Measurements from ENCODE around the gene CCDC47. TPM values are rescaled to one million over a fixed set of nuclear protein-coding genes. Genes with fewer than 3 reads are reported as not detected.

Gene CCDC47
- total and polyA plus RNA-seq, 2 of the 4 experiments (the other 2 are of a cell fraction) = 45.7 to 62.0 TPM

DNA sequence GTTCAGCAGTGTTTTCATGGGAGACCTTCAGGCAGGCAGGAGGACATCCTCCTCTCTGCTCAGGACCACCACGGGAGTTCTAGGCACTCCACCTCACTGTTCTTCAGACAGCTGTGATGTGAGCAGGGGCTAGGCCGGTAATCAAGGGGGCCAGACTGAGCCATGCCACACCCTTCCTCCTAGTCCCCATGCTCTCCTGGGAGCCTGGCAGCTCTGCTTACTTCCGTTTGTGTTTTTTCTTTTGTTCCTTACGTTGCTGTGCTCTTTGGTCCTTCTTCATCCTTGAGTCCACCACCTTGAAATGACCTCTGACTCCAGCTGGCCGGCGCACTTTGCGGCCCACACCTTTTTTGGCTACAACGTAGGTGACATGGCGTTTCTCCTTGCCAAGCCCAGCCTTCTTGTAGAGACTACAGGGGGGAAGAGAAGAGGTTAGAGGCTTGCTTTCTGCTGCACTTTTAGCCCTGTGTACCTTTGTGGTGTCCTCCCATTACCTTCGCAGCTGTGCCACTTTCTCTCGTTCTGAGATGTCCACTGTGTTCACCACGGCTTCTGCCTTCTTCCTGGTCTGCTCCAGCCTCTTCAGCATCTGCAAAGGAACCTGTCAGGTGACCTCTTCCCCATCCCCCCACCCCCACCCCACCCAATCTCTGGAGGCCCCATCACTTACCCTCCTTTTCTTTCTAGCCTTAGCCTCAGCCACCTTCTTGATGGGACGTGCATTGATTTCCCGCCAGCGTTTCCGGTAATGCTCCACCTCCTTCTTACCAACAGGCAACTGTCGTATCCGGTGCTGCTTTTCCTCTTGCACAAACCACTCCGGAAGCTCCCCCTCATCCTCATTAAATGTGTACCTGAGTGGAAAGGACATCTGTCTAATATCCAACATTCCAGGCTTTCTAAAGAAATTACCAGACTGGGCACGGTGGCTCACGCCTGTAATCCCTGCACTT, 46.5 kb upstream of the CCDC47 start:
- Histone ChIP-seq H3K4ac (ENCODE audit: low read depth, low read length) (no peak overlapping the region), H3K36me3 (ENCODE audit: control insufficient read depth, insufficient read depth, low read length) (peaks cover 85% of the 10 kb centered on the region), H4K20me1 (ENCODE audit: insufficient read depth, low read length) (peaks cover 26% of the 10 kb centered on the region), H3K9me3 (ENCODE audit: control insufficient read depth, insufficient read depth, low read length) (no peaks in the 10 kb centered on the region), H3K56ac (ENCODE audit: extremely low read depth, insufficient read depth, low read length) (no peak overlapping the region), H3K27ac (ENCODE audit: insufficient read depth, low read length) (no peak overlapping the region), H3K9me1 (ENCODE audit: insufficient read depth, low read length) (peaks cover 19% of the 10 kb centered on the region), H3K4me1 (ENCODE audit: control insufficient read depth, insufficient read depth, low read length) (peaks cover 20% of the 10 kb centered on the region), H2BK120ac (ENCODE audit: low read depth, low read length) (no peak overlapping the region), H3K79me1 (ENCODE audit: low read depth in 1 of 2, low read length in 2 of 2) (peaks cover 37 to 81% of the 10 kb centered on the region in 2 experiments), H4K8ac (ENCODE audit: low read depth in 2 of 2, low read length in 2 of 2) (no peak overlapping the region; a peak in 1 of 4 replicates), H2BK20ac (ENCODE audit: low read depth, low read length) (no peak overlapping the region), H3K4me3 (ENCODE audit: insufficient read depth, low read depth, low read length) (no peak overlapping the region), H2AK5ac (ENCODE audit: low read depth, low read length) (no peak overlapping the region), H3K18ac (ENCODE audit: low read depth, low read length) (no peak overlapping the region), H2AFZ (replicated peaks; ENCODE audit: low read length, poor library complexity) (no peak overlapping the region), H4K5ac (ENCODE audit: low read depth, low read length) (no peak overlapping the region), H3K9ac (ENCODE audit: low read depth, low read length) (no peak overlapping the region), H2BK5ac (ENCODE audit: low read depth, low read length, poor library complexity, severe bottlenecking) (no peak overlapping the region), H2BK15ac (ENCODE audit: low read depth, low read length) (no peak overlapping the region), H3K23ac (ENCODE audit: low read depth, low read length) (no peak overlapping the region), H4K91ac (ENCODE audit: insufficient read depth, low read depth, low read length) (no peak overlapping the region), H3K4me2 (ENCODE audit: low read depth, low read length) (no peak overlapping the region), H3K27me3 (ENCODE audit: control insufficient read depth, insufficient read depth, low read length) (no peaks in the 10 kb centered on the region), H2AK9ac (replicated peaks; ENCODE audit: low read depth, low read length, poor library complexity) (no peak overlapping the region), H3K14ac (replicated peaks; ENCODE audit: low read depth, low read length) (no peak overlapping the region)
- no peak for ATAC-seq (ENCODE audit: low read depth)
- in situ Hi-C loops (cut with MboI; ENCODE audit: low sequenced_read_pairs) = no loop called here
- intact Hi-C loops (cut with micrococcal nuclease) = loop anchor here (2.0 kb wide), 1 partner anchor 15 kb away; no protein-coding TSS in a partner anchor
- TF ChIP-seq RCOR1 (IDR thresholded peaks at IDR 0.05; ENCODE audit: insufficient replicate concordance, low read length) (no peak), SMC3 (IDR thresholded peaks at IDR 0.05; ENCODE audit: low read depth, low read length) (no peak), BHLHE40 (IDR thresholded peaks at IDR 0.05; ENCODE audit: low read depth, low read length) (no peak), CEBPB (IDR thresholded peaks at IDR 0.05; ENCODE audit: low read depth, low read length) (no peak), MXI1 (IDR thresholded peaks at IDR 0.05; ENCODE audit: borderline replicate concordance, low read depth, low read length) (no peak), MAZ (IDR thresholded peaks at IDR 0.05; ENCODE audit: borderline replicate concordance, low read depth, low read length) (no peak), RAD21 (IDR thresholded peaks at IDR 0.05; ENCODE audit: low read length) (no peak)
- POLR2A ChIA-PET (ENCODE audit: unreplicated experiment) = interaction anchor here (0.6 kb wide), 1 partner anchor 20 kb away, joined by 4 read pairs; no protein-coding TSS in a partner anchor
- 95% methylated on average over 9 of the region's 21 CpGs; no CpG with 5 or more reads in 1 of the 2 experiments for WGBS, 2 experiments (ENCODE audit: extremely low coverage in 2 of 2, insufficient read length in 1 of 2)
- dilution Hi-C loops (cut with HindIII; ENCODE audit: low sequenced_read_pairs, unreplicated experiment) = no loop called here
- CTCF ChIA-PET = no interaction called here
- TSS peak; percentile 84 for BruUV-seq (replicated peaks)
- DNase-seq = no peak
